Measurements from ENCODE around the gene ELN.
"Not testable (repeated sequence)": the region's sequence is repeated elsewhere in the genome, so short reads cannot be mapped to it uniquely, and the experiment has no call there.

Gene ELN

GRCh38 chr7:74040101-74040790 is 12.3 kb downstream of the ELN start:
- in situ Hi-C loops (cut with HindIII; ENCODE audit: low sequenced_read_pairs): no loop called here

GRCh38 chr7:74040791-74041520 is 13.0 kb downstream of the ELN start:
- in situ Hi-C loops (cut with HindIII; ENCODE audit: low sequenced_read_pairs): no loop called here

- in situ Hi-C loops (cut with HindIII; ENCODE audit: low sequenced_read_pairs): no loop called here
Measured at GRCh38 chr7:74042746-74043522, 15.0 kb downstream of the ELN start.

- in situ Hi-C loops (cut with HindIII; ENCODE audit: low sequenced_read_pairs): no loop called here
Measured at GRCh38 chr7:74043523-74043951, 15.6 kb downstream of the ELN start.

- in situ Hi-C loops (cut with HindIII; ENCODE audit: low sequenced_read_pairs): no loop called here
Measured at GRCh38 chr7:74044366-74045350, 16.7 kb downstream of the ELN start.

- in situ Hi-C loops (cut with HindIII; ENCODE audit: low sequenced_read_pairs): not testable (repeated sequence)
Measured at GRCh38 chr7:74046581-74046980, 18.6 kb downstream of the ELN start.

- in situ Hi-C loops (cut with HindIII; ENCODE audit: low sequenced_read_pairs): no loop called here
Measured at GRCh38 chr7:74047804-74048380, 19.9 kb downstream of the ELN start.

GRCh38 chr7:74048999-74049599 is 21.1 kb downstream of the ELN start:
- in situ Hi-C loops (cut with HindIII; ENCODE audit: low sequenced_read_pairs): no loop called here

GRCh38 chr7:74049997-74050798 is 22.2 kb downstream of the ELN start:
- in situ Hi-C loops (cut with HindIII; ENCODE audit: low sequenced_read_pairs): no loop called here

- in situ Hi-C loops (cut with HindIII; ENCODE audit: low sequenced_read_pairs): no loop called here
Measured at GRCh38 chr7:74051193-74051592, 23.2 kb downstream of the ELN start.

- in situ Hi-C loops (cut with HindIII; ENCODE audit: low sequenced_read_pairs): no loop called here
Measured at GRCh38 chr7:74051629-74052410, 23.8 kb downstream of the ELN start.

- in situ Hi-C loops (cut with HindIII; ENCODE audit: low sequenced_read_pairs): no loop called here
Measured at GRCh38 chr7:74052628-74053027, 24.7 kb downstream of the ELN start.

- in situ Hi-C loops (cut with HindIII; ENCODE audit: low sequenced_read_pairs): no loop called here
Measured at GRCh38 chr7:74053589-74054186, 25.7 kb downstream of the ELN start.

GRCh38 chr7:74056096-74056915 is 28.3 kb downstream of the ELN start:
- in situ Hi-C loops (cut with HindIII; ENCODE audit: low sequenced_read_pairs): no loop called here

- in situ Hi-C loops (cut with HindIII; ENCODE audit: low sequenced_read_pairs): no loop called here
Measured at GRCh38 chr7:74057216-74057925, 29.4 kb downstream of the ELN start.

- in situ Hi-C loops (cut with HindIII; ENCODE audit: low sequenced_read_pairs): no loop called here
Measured at GRCh38 chr7:74057987-74058386, 30.0 kb downstream of the ELN start.

Data from DLD1 (cell line).